ENCODE measurements around the gene CAGE1.

DNA sequence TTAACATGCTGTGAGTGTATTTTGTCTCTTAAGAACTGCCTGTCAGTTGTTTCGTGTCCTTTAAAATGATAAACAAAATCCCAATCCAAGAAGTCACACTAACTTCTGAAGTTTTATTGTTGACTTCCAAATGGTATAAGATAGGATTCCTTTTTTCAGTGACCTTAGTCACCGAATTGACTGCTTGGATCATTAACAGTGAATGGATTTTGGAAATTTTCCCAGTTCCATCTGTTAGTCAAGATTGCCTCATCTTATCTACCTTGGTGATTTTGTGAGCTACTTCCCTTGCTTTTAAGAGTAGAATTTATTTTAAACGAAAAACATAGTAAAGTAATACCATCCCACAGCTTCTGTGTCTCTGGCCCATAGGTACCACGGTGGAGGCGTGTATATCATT lies 15.0 kb upstream of the CAGE1 start:
- TF ChIP-seq, protein P1, sequence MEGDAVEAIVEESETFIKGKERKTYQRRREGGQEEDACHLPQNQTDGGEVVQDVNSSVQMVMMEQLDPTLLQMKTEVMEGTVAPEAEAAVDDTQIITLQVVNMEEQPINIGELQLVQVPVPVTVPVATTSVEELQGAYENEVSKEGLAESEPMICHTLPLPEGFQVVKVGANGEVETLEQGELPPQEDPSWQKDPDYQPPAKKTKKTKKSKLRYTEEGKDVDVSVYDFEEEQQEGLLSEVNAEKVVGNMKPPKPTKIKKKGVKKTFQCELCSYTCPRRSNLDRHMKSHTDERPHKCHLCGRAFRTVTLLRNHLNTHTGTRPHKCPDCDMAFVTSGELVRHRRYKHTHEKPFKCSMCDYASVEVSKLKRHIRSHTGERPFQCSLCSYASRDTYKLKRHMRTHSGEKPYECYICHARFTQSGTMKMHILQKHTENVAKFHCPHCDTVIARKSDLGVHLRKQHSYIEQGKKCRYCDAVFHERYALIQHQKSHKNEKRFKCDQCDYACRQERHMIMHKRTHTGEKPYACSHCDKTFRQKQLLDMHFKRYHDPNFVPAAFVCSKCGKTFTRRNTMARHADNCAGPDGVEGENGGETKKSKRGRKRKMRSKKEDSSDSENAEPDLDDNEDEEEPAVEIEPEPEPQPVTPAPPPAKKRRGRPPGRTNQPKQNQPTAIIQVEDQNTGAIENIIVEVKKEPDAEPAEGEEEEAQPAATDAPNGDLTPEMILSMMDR (IDR thresholded peaks at IDR 0.05), result no peak
- TF ChIP-seq POLR2A (IDR thresholded peaks at IDR 0.05) (no peak), POLR2AphosphoS5 (IDR thresholded peaks at IDR 0.05) (no peak)
